WTC11 (cell line): ENCODE results near the gene CAPZB. TPM values are rescaled to one million over a fixed set of nuclear protein-coding genes. Genes with fewer than 3 reads are reported as not detected.
A peak's percentile ranks its signal among the peaks of the same experiment; 100 is the strongest.

Experiments used
- ATAC-seq: fragments of 200-7000 bp; cut with Tn5 transposase; 2 replicates; pipeline ENCODE4 v1.10.0; 2021; ENCODE audit warnings: mild to moderate bottlenecking, moderate library complexity
- CTCF ChIA-PET: fragments of 300-600 bp; sonication (Branson Sonifier 250); formaldehyde crosslinking; loops from one replicate; lab custom pipeline; 2021; ENCODE audit warnings: antibody characterized with exemption; lab: Charles Lee
- POLR2A ChIA-PET: fragments of 350-600 bp; sonication (Branson Sonifier 250); formaldehyde crosslinking; loops from one replicate; lab custom pipeline; 2021; ENCODE audit warnings: antibody characterized with exemption; lab: Charles Lee
- DNase-seq: peaks from one replicate; pipeline ENCODE4 v3.0.0; 2021; ENCODE audit warnings: low spot score
- H3K27ac Mint-ChIP-seq: 2 replicates; pipeline ENCODE4 v1.8.0; 2021; ENCODE audit warnings: mixed read lengths
- H3K27me3 Mint-ChIP-seq: 2 replicates; pipeline ENCODE4 v1.8.0; 2021; ENCODE audit warnings: low read depth, mild to moderate bottlenecking, moderate library complexity, mixed read lengths
- H3K36me3 Mint-ChIP-seq: 2 replicates; pipeline ENCODE4 v1.8.0; 2021; ENCODE audit warnings: mixed read lengths
- H3K4me1 Mint-ChIP-seq: 2 replicates; pipeline ENCODE4 v1.8.0; 2022; ENCODE audit warnings: mixed read lengths
- H3K4me3 Mint-ChIP-seq: 2 replicates; pipeline ENCODE4 v1.8.0; 2021; ENCODE audit warnings: mild to moderate bottlenecking, moderate library complexity, mixed read lengths
- H3K9me3 Mint-ChIP-seq: 2 replicates; pipeline ENCODE4 v1.8.0; 2021; ENCODE audit warnings: mixed read lengths
- CBFB ChIP-seq: sonication (generic); formaldehyde crosslinking; IDR thresholded peaks from 2 replicates; pipeline ENCODE4 v1.8.1; 2022; ENCODE audit warnings: mild to moderate bottlenecking, low read depth, missing genetic modification reagents
- CREB1 ChIP-seq: sonication (generic); formaldehyde crosslinking; IDR thresholded peaks from 2 replicates; pipeline ENCODE4 v1.8.0; 2023; ENCODE audit warnings: mild to moderate bottlenecking, missing genetic modification reagents
- CREM ChIP-seq: sonication (generic); formaldehyde crosslinking; IDR thresholded peaks from 2 replicates; pipeline ENCODE4 v1.8.1; 2022; ENCODE audit warnings: mild to moderate bottlenecking, missing genetic modification reagents, moderate library complexity
- E2F5 ChIP-seq: sonication (generic); formaldehyde crosslinking; IDR thresholded peaks from 2 replicates; pipeline ENCODE4 v1.8.1; 2022; ENCODE audit warnings: mild to moderate bottlenecking, moderate library complexity, missing genetic modification reagents
- ELF4 ChIP-seq: sonication (generic); formaldehyde crosslinking; IDR thresholded peaks from 2 replicates; pipeline ENCODE4 v1.8.1; 2022; ENCODE audit warnings: low read depth, mild to moderate bottlenecking, moderate library complexity, missing genetic modification reagents
- ERG ChIP-seq: fragments of 250-450 bp; sonication (Bioruptor Pico); IDR thresholded peaks from 2 replicates; pipeline ENCODE4 v1.8.0; 2021; ENCODE audit warnings: mild to moderate bottlenecking
- FOXJ3 ChIP-seq: sonication (generic); formaldehyde crosslinking; IDR thresholded peaks from 2 replicates; pipeline ENCODE4 v1.9.0; 2021; ENCODE audit warnings: missing genetic modification reagents, mild to moderate bottlenecking, borderline replicate concordance
- FOXP1 ChIP-seq: sonication (generic); formaldehyde crosslinking; IDR thresholded peaks from 2 replicates; pipeline ENCODE4 v1.8.0; 2022; ENCODE audit warnings: missing genetic modification reagents, mild to moderate bottlenecking, moderate library complexity, borderline replicate concordance
- GRHL2 ChIP-seq: fragments of 250-450 bp; sonication (Bioruptor Pico); IDR thresholded peaks from 2 replicates; pipeline ENCODE4 v1.8.0; 2022; ENCODE audit warnings: mild to moderate bottlenecking, moderate library complexity; ENCODE audit not compliant: insufficient replicate concordance, severe bottlenecking
- IRF2 ChIP-seq: sonication (generic); formaldehyde crosslinking; IDR thresholded peaks from 2 replicates; pipeline ENCODE4 v1.8.0; 2022; ENCODE audit warnings: low read depth, missing genetic modification reagents, borderline replicate concordance
- NFE2L1 ChIP-seq: sonication (generic); formaldehyde crosslinking; IDR thresholded peaks from 2 replicates; pipeline ENCODE4 v1.8.1; 2023; ENCODE audit warnings: missing genetic modification reagents
- SMAD4 ChIP-seq: sonication (generic); formaldehyde crosslinking; IDR thresholded peaks from 2 replicates; pipeline ENCODE4 v1.8.0; 2022; ENCODE audit warnings: mild to moderate bottlenecking, missing genetic modification reagents
- TEAD1 ChIP-seq: sonication (generic); formaldehyde crosslinking; IDR thresholded peaks from 2 replicates; pipeline ENCODE4 v1.8.0; 2022; ENCODE audit warnings: mild to moderate bottlenecking, missing genetic modification reagents
- TEAD4 ChIP-seq: sonication (generic); formaldehyde crosslinking; IDR thresholded peaks from 2 replicates; pipeline ENCODE4 v1.8.0; 2022; ENCODE audit warnings: mild to moderate bottlenecking, missing genetic modification reagents
- ZBTB21 ChIP-seq: sonication (generic); formaldehyde crosslinking; IDR thresholded peaks from 2 replicates; pipeline ENCODE4 v1.8.1; 2023; ENCODE audit warnings: mild to moderate bottlenecking, missing genetic modification reagents, borderline replicate concordance
- ZMAT4 ChIP-seq: fragments of 250-450 bp; sonication (Bioruptor Pico); IDR thresholded peaks from 2 replicates; pipeline ENCODE4 v1.9.0; 2021; ENCODE audit warnings: mild to moderate bottlenecking
- ZNF121 ChIP-seq: sonication (generic); formaldehyde crosslinking; IDR thresholded peaks from 2 replicates; pipeline ENCODE4 v1.8.0; 2023; ENCODE audit warnings: missing genetic modification reagents
- ZNF232 ChIP-seq: sonication (generic); formaldehyde crosslinking; IDR thresholded peaks from 2 replicates; pipeline ENCODE4 v1.8.0; 2022; ENCODE audit warnings: mild to moderate bottlenecking, missing genetic modification reagents
- ZNF423 ChIP-seq: fragments of 250-450 bp; sonication (Bioruptor Pico); IDR thresholded peaks from 2 replicates; pipeline ENCODE4 v2.1.2; 2022; ENCODE audit warnings: mild to moderate bottlenecking, moderate library complexity
- ZNF671 ChIP-seq: fragments of 250-450 bp; sonication (Bioruptor Pico); IDR thresholded peaks from 2 replicates; pipeline ENCODE4 v1.8.0; 2021; ENCODE audit warnings: mild to moderate bottlenecking
- total RNA-seq: library from RNA; stranded (reverse); gene quantifications from 3 replicates; pipeline ENCODE4 v1.2.3, GENCODE V29; 2021
- TF ChIP-seq, protein P1 (sequence below): fragments of 200-600 bp; IDR thresholded peaks from 2 replicates; pipeline ENCODE4 v1.8.0; 2022; ENCODE audit warnings: antibody characterized with exemption

The CAPZB gene
- total RNA-seq, 1 experiment from 2014 or later = 348 TPM

GRCh38 chr1:19533626-19534025 is 48.3 kb upstream of the CAPZB start:
- no peak for ATAC-seq

DNA sequence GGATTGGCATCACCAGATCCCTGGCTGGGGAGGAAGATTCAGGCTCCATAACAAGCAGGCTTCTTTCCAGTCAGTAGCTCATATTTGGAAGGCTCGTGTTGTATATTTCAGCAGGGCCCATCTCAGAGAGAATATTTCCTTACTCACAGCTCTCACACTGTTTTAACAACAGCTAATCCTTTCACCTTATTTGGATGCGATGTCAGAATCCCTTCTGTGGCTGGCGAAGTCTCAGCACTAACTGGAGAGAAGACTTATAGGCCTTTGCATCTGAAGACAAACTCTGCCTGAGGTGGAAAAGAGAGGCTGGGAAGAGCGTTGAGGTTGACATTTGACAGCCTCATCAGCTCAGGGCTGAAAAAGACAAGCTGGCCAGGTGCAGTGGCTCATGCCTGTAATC is 47.2 kb upstream of the CAPZB start:
- H3K27me3 Mint-ChIP-seq = peaks cover 6% of the 10 kb centered on the region
- CTCF ChIA-PET = interaction anchor here (1.1 kb wide), 1 partner anchor 49 kb away, joined by 3 read pairs; no protein-coding TSS in a partner anchor
- DNase-seq = no peak
- no peak overlapping the region for H3K27ac Mint-ChIP-seq
- POLR2A ChIA-PET = interaction anchor here (1.0 kb wide), 1 partner anchor 12 kb away, joined by 3 read pairs; no protein-coding TSS in a partner anchor
- TF ChIP-seq CBFB (no peak), ZNF671 (CRISPR knock-in tag) (no peak), ELF4 (CRISPR knock-in tag) (no peak), ZMAT4 (CRISPR knock-in tag) (no peak), ERG (no peak), IRF2 (CRISPR knock-in tag) (no peak), CREM (CRISPR knock-in tag) (no peak), FOXJ3 (CRISPR knock-in tag) (no peak), GRHL2 (CRISPR knock-in tag) (no peak), TEAD4 (CRISPR knock-in tag) (no peak), TEAD1 (CRISPR knock-in tag) (no peak), ZBTB21 (CRISPR knock-in tag) (no peak), E2F5 (CRISPR knock-in tag) (no peak)
- TF ChIP-seq, all 79 proteins: peak for 0
- Mint-ChIP-seq H3K4me3 (no peak overlapping the region), H3K36me3 (peaks cover 6% of the 10 kb centered on the region), H3K4me1 (no peaks in the 10 kb centered on the region), H3K9me3 (peaks cover 18% of the 10 kb centered on the region)
- no peak for ATAC-seq

More at GRCh38 chr1:19533626-19534025, 48.3 kb upstream of the CAPZB start:
- ChIA-PET CTCF (interaction anchor here (0.6 to 1.1 kb wide), 2 partner anchors 46 to 48 kb away, joined by 3 read pairs; no protein-coding TSS in a partner anchor), POLR2A (interaction anchor here (0.7 to 1.0 kb wide), 2 partner anchors 11 to 147 kb away, joined by 3 read pairs; no protein-coding TSS in a partner anchor)
- no peaks in the 10 kb centered on the region for H3K4me1 Mint-ChIP-seq
- DNase-seq = no peak
- TF ChIP-seq CREB1 (CRISPR knock-in tag) = no peak
- peak; percentile 61 for TF ChIP-seq ZNF121
- H3K27me3 Mint-ChIP-seq = peaks cover 9% of the 10 kb centered on the region
- H3K27ac Mint-ChIP-seq = no peak overlapping the region
- H3K36me3 Mint-ChIP-seq = peaks cover 6% of the 10 kb centered on the region
- H3K4me3 Mint-ChIP-seq = no peak overlapping the region
- peaks cover 20% of the 10 kb centered on the region for H3K9me3 Mint-ChIP-seq

GRCh38 chr1:19529664-19530063 is 44.3 kb upstream of the CAPZB start:
- H3K4me1 Mint-ChIP-seq = no peaks in the 10 kb centered on the region
- no peak overlapping the region for H3K27ac Mint-ChIP-seq
- TF ChIP-seq ZNF232 (CRISPR knock-in tag) (no peak), SMAD4 (CRISPR knock-in tag) (no peak), ZNF423 (CRISPR knock-in tag) (no peak), FOXP1 (CRISPR knock-in tag) (no peak), ZNF671 (CRISPR knock-in tag) (no peak), NFE2L1 (no peak)
- TF ChIP-seq, protein P1, sequence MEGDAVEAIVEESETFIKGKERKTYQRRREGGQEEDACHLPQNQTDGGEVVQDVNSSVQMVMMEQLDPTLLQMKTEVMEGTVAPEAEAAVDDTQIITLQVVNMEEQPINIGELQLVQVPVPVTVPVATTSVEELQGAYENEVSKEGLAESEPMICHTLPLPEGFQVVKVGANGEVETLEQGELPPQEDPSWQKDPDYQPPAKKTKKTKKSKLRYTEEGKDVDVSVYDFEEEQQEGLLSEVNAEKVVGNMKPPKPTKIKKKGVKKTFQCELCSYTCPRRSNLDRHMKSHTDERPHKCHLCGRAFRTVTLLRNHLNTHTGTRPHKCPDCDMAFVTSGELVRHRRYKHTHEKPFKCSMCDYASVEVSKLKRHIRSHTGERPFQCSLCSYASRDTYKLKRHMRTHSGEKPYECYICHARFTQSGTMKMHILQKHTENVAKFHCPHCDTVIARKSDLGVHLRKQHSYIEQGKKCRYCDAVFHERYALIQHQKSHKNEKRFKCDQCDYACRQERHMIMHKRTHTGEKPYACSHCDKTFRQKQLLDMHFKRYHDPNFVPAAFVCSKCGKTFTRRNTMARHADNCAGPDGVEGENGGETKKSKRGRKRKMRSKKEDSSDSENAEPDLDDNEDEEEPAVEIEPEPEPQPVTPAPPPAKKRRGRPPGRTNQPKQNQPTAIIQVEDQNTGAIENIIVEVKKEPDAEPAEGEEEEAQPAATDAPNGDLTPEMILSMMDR = no peak
- H3K27me3 Mint-ChIP-seq = peaks cover 4% of the 10 kb centered on the region
- CTCF ChIA-PET = interaction anchor here (0.7 to 1.3 kb wide), 2 partner anchors 53 to 348 kb away, joined by 3 to 5 read pairs; no protein-coding TSS in a partner anchor
- POLR2A ChIA-PET = no interaction called here
- ATAC-seq (no peak), DNase-seq (no peak)
- H3K4me3 Mint-ChIP-seq = no peak overlapping the region
- peaks cover 6% of the 10 kb centered on the region for H3K9me3 Mint-ChIP-seq
- no peaks in the 10 kb centered on the region for H3K36me3 Mint-ChIP-seq
